Measurements from ENCODE around the gene NEGR1. TPM values are rescaled to one million over a fixed set of nuclear protein-coding genes. Genes with fewer than 3 reads are reported as not detected.

The NEGR1 gene
- 2.0 and 2.5 TPM in 2 replicates for total RNA-seq

DNA sequence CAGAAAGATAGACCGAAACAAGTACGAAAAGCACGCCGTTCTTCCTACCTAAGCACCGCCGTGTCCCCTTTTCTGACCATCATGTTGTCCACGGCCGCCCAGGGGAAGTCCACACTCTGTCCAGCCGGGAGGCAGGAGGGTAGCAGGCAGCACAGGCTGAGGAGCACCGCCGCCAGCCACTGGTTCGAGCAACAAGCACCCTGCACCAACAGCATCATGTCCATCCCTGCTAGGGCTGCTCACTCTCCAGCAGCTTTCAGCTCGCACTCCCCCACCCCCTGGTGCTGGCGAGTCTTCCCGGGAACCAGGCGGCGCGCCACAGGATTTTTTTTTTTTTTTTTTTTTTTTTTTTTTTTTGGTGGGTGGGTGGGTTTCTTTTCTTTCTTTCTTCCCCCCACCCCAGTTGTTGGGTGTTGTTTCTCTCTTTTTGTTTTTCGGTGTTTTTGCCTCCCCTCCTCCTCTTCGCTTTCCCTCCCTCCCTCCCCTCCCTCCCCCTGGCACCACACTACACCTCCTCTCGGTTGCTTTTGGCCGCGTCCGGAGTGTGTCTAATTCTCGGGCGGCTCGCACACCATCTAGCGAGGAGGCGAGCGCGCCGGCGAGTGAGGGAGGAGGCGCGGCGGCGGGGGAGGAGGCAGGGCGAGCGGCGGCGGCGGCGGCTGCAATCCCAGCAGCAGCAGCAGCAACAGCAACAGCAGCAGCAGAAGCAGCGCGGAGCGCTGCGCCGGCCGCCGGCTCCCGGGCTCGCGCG lies at the start of gene NEGR1:
Gene NEGR1, minus strand, starts transcription at position 269 of the 751 bp plus-strand sequence.
- no peak for DNase-seq (ENCODE audit: extremely low read depth, low read depth, low spot score)

- DNase-seq (ENCODE audit: extremely low read depth, low read depth, low spot score): no peak
Observed at GRCh38 chr1:72326494-72326893, 44.2 kb upstream of the NEGR1 start.

GRCh38 chr1:72324451-72324850 lies 42.1 kb upstream of the NEGR1 start:
- DNase-seq (ENCODE audit: extremely low read depth, low read depth, low spot score): no peak

- no peak for DNase-seq (ENCODE audit: extremely low read depth, low read depth, low spot score)
Observed at GRCh38 chr1:72322910-72323309, 40.6 kb upstream of the NEGR1 start.

- no peak for DNase-seq (ENCODE audit: extremely low read depth, low read depth, low spot score)
Observed at GRCh38 chr1:72296501-72296900, 14.2 kb upstream of the NEGR1 start.

DNA sequence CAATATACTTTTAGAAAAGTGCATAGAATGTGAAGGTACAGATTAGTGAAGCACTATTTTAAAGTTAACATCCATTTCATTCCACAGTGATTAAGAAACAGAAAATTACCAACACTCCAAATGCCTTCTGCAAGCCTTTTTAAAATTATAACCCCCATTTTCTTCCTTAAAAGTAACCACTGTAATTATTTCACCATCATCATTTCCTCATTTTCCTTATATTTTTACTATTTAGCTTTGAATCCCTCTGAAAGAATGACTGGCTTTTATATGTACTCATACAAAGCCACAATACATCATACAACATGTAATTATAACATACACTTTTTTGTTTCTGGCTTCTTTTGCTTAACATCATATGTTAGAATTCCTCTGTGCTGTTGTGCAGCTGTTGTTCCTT lies 6.5 kb upstream of the NEGR1 start:
- no peak for DNase-seq (ENCODE audit: extremely low read depth, low read depth, low spot score)

DNA sequence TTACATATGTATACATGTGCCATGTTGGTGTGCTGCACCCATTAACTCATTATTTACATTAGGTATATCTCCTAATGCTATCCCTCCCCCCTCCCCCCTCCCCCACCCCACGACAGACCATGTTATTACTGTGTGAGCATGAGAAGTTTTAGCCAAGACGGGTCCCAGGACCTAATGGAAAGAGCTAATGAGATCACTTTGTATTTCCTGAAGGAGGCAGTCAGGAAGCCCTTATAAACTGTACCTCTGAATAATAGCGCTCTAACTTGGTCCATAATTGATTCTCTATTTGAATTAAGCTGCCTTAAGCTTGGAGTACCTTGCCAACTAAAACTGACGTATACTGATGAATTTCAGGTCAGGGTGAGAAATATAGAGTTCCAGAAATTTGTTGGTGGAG lies 4.1 kb upstream of the NEGR1 start:
- no peak for DNase-seq (ENCODE audit: extremely low read depth, low read depth, low spot score)

DNA sequence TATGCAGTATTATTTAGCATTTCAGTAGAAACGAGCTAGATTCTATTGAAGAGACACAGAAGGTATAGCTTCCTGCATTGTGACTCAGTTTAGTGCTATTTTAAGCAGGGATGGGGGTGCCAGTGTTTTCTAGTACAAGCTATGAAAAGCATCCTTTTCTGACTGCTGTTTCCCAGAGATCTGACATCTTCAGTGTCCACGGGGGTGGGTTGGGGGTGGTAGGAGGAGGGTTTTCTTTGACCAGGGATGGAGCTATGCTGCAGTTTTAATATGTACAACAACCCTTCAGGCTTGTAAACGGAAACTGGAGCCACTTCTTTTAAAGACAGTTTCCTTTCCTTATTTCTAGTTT lies 2.7 kb upstream of the NEGR1 start:
- no peak for DNase-seq (ENCODE audit: extremely low read depth, low read depth, low spot score)

- DNase-seq (ENCODE audit: extremely low read depth, low read depth, low spot score): no peak
Observed at GRCh38 chr1:72284348-72285073, 2.2 kb upstream of the NEGR1 start.

- no peak for DNase-seq (ENCODE audit: extremely low read depth, low read depth, low spot score)
Observed at GRCh38 chr1:72284084-72284347, 1.7 kb upstream of the NEGR1 start.

- no peak for DNase-seq (ENCODE audit: extremely low read depth, low read depth, low spot score)
Observed at GRCh38 chr1:72283307-72284083, 1.2 kb upstream of the NEGR1 start.

- DNase-seq (ENCODE audit: extremely low read depth, low read depth, low spot score): no peak
Observed at GRCh38 chr1:72283022-72283306, 625 bp upstream of the NEGR1 start.

DNA sequence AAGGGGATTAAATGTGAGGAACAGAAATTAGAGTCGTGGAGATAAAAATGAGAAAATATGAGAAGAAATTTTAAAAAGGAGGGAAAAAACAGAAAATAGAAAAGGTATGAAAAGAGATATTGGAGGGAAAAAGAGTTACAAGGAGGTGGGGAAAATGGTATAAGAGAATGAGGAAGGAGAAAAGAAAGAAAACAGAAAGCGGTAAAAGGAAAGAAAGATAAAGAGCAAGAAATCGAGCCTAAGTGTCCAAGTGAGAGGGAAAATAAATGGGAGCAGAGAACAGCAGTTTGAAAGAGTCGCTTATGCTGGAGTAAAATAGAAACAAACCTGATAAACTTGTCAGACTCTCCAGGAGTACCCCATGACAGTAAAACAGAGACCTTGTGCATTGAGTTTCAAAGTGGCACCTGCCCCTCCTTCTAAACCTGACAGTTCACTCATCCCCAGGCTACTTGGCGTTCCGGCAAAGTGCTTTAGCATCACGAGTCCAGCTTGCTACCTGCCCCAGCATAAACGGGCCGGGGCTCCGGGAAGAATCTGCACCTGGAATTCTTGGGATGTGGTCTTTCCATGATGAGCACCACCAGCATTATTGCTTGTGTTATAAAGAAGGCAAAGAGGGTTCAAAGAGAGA lies 585 bp downstream of the NEGR1 start:
- DNase-seq (ENCODE audit: extremely low read depth, low read depth, low spot score): no peak

- no peak for DNase-seq (ENCODE audit: extremely low read depth, low read depth, low spot score)
Observed at GRCh38 chr1:72281144-72281543, 1.2 kb downstream of the NEGR1 start.

- DNase-seq (ENCODE audit: extremely low read depth, low read depth, low spot score): no peak
Observed at GRCh38 chr1:72280711-72281110, 1.6 kb downstream of the NEGR1 start.

- DNase-seq (ENCODE audit: extremely low read depth, low read depth, low spot score): no peak
Observed at GRCh38 chr1:72280131-72280530, 2.2 kb downstream of the NEGR1 start.

GRCh38 chr1:72278461-72278860 lies 3.9 kb downstream of the NEGR1 start:
- no peak for DNase-seq (ENCODE audit: extremely low read depth, low read depth, low spot score)

- DNase-seq (ENCODE audit: extremely low read depth, low read depth, low spot score): no peak
Observed at GRCh38 chr1:72271555-72272085, 10.7 kb downstream of the NEGR1 start.

GRCh38 chr1:72262735-72263134 lies 19.6 kb downstream of the NEGR1 start:
- DNase-seq (ENCODE audit: extremely low read depth, low read depth, low spot score): no peak

DNA sequence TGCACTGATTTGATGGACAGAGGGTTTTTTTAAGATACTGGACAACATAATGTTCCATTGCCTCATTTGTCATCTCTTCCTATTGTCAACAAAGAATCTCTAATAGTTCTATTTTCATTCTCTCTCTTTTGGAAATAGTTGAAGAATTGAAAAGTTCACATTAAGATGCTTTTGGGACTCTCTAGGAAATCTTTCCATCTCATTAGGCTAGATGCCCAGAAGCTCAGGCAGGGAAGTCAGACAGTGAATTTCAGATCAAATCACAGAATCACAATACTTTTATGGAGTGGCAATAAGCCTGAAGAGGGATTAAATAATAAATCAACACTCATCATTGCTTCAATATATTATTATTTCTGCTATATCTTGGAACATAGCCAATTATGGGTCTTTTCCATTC lies 29.2 kb downstream of the NEGR1 start:
- DNase-seq (ENCODE audit: extremely low read depth, low read depth, low spot score): no peak

GRCh38 chr1:72241397-72241796 lies 40.9 kb downstream of the NEGR1 start:
- no peak for DNase-seq (ENCODE audit: extremely low read depth, low read depth, low spot score)
